Gastroesophageal sphincter (tissue), 4 donors: ENCODE results near the gene MYO7A. TPM values are rescaled to one million over a fixed set of nuclear protein-coding genes. Genes with fewer than 3 reads are reported as not detected.

Experiments
- ATAC-seq: fragments of 150-250 bp; one replicate; pipeline ENCODE4 v1.9.1; 2016; ENCODE audit warnings: mild to moderate bottlenecking, moderate library complexity
- H3K27ac ChIP-seq, 4 donors: fragments of 200-600 bp; sonication (generic) in 3 of 4; 1 replicate in 3 of 4; 2 replicates in 1 of 4; pipeline ENCODE4 v1.5.1; 2016 to 2019
- H3K27me3 ChIP-seq: fragments of 200-600 bp; sonication (generic); one replicate; pipeline ENCODE4 v1.5.1; 2019
- H3K36me3 ChIP-seq, 2 donors: fragments of 200-600 bp; sonication (generic); one replicate each; pipeline ENCODE4 v1.5.1; 2019; ENCODE audit warnings: control low read depth in 1 of 2
- H3K4me1 ChIP-seq, 3 donors: fragments of 200-600 bp; sonication (generic); 1 replicate in 2 of 3; 2 replicates in 1 of 3; pipeline ENCODE4 v1.5.1; 2016 to 2019; ENCODE audit warnings: control low read depth in 2 of 3
- H3K4me3 ChIP-seq, 2 donors: fragments of 200-600 bp; sonication (generic); one replicate each; pipeline ENCODE4 v1.5.1; 2019; ENCODE audit warnings: mild to moderate bottlenecking in 1 of 2, moderate library complexity in 1 of 2
- H3K9me3 ChIP-seq, 3 donors: fragments of 200-600 bp; sonication (generic); one replicate each; pipeline ENCODE4 v1.5.1; 2017 to 2019; ENCODE audit warnings: control low read depth in 2 of 3
- EP300 ChIP-seq: sonication (generic); formaldehyde crosslinking; IDR thresholded peaks from one replicate; pipeline ENCODE4 v1.6.1; 2017; ENCODE audit warnings: antibody characterized with exemption, mild to moderate bottlenecking
- POLR2A ChIP-seq, 2 donors: fragments of 450-650 bp; IDR thresholded peaks; one replicate each; pipeline ENCODE4 v1.6.1; 2017; ENCODE audit warnings: antibody characterized with exemption in 2 of 2, mild to moderate bottlenecking in 2 of 2, moderate library complexity in 1 of 2
- POLR2AphosphoS5 ChIP-seq: sonication (generic); formaldehyde crosslinking; IDR thresholded peaks from one replicate; pipeline ENCODE4 v1.6.1; 2017; ENCODE audit warnings: antibody characterized with exemption
- WGBS, 2 donors: methylation state at CpG; one replicate each; pipeline ENCODE4 v1.1.5; 2018; ENCODE audit warnings: low coverage in 1 of 2; 5-methylcytosine and 5-hydroxymethylcytosine counted together
- total RNA-seq, 4 donors: library from RNA; depleted of rRNA; stranded (reverse); fragments of >200 nt; gene quantifications; one replicate each; pipeline ENCODE4 v1.1.0, GENCODE V29; 2016
- TF ChIP-seq, protein P1 (sequence below), 4 experiments: fragments of 200-600 bp in 2 of 4; fragments of 450-650 bp in 2 of 4; sonication (generic) in 1 of 4; IDR thresholded peaks; one replicate each; pipeline ENCODE4 v1.5.1; 2017 to 2019; ENCODE audit warnings: antibody characterized with exemption in 4 of 4, mild to moderate bottlenecking in 2 of 4, moderate library complexity in 2 of 4

The MYO7A gene
- total RNA-seq, 4 donors from 2014 or later, result 4.0 to 11.8 (median 8.7) TPM

- peaks cover 0 to 17% of the 10 kb centered on the region in 2 donors for H3K36me3 ChIP-seq
- peak overlapping the region in 3 of 4 donors; percentile 67 to 77 (median 74) for H3K27ac ChIP-seq
- no peak overlapping the region for H3K4me3 ChIP-seq
- ATAC-seq, result peak; percentile 20
- no peaks in the 10 kb centered on the region for H3K27me3 ChIP-seq
- H3K9me3 ChIP-seq, result no peaks in the 10 kb centered on the region
- TF ChIP-seq POLR2A (IDR thresholded peaks at IDR 0.05) (no peak), POLR2AphosphoS5 (no peak), EP300 (no peak)
- TF ChIP-seq, protein P1, sequence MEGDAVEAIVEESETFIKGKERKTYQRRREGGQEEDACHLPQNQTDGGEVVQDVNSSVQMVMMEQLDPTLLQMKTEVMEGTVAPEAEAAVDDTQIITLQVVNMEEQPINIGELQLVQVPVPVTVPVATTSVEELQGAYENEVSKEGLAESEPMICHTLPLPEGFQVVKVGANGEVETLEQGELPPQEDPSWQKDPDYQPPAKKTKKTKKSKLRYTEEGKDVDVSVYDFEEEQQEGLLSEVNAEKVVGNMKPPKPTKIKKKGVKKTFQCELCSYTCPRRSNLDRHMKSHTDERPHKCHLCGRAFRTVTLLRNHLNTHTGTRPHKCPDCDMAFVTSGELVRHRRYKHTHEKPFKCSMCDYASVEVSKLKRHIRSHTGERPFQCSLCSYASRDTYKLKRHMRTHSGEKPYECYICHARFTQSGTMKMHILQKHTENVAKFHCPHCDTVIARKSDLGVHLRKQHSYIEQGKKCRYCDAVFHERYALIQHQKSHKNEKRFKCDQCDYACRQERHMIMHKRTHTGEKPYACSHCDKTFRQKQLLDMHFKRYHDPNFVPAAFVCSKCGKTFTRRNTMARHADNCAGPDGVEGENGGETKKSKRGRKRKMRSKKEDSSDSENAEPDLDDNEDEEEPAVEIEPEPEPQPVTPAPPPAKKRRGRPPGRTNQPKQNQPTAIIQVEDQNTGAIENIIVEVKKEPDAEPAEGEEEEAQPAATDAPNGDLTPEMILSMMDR (IDR thresholded peaks at IDR 0.05), result no peak
- peaks cover 0 to 50% (median 18%) of the 10 kb centered on the region in 3 donors for H3K4me1 ChIP-seq
- 33 to 81% methylated on average over 3 of the region's 11 CpGs for WGBS, 2 donors
These were observed 45.8 kb upstream of the MYO7A start for GRCh38 chr11:77081976-77082836.

GRCh38 chr11:77082838-77083565 lies 45.0 kb upstream of the MYO7A start:
- 70% methylated on average over 2 of the region's 15 CpGs; no CpG with 5 or more reads in 1 of the 2 donors for WGBS, 2 donors
- H3K27ac ChIP-seq, result peak overlapping the region in 3 of 4 donors; percentile 67 to 77 (median 74)
- ATAC-seq, result peak; percentile 79
- H3K9me3 ChIP-seq, result no peaks in the 10 kb centered on the region
- peaks cover 0 to 17% of the 10 kb centered on the region in 2 donors for H3K36me3 ChIP-seq
- peaks cover 0 to 50% (median 18%) of the 10 kb centered on the region in 3 donors for H3K4me1 ChIP-seq
- H3K27me3 ChIP-seq, result no peaks in the 10 kb centered on the region
- H3K4me3 ChIP-seq, result no peak overlapping the region
- TF ChIP-seq POLR2AphosphoS5 (no peak), EP300 (no peak), POLR2A (IDR thresholded peaks at IDR 0.05) (no peak)
- TF ChIP-seq, protein P1 (IDR thresholded peaks at IDR 0.05), result no peak

DNA sequence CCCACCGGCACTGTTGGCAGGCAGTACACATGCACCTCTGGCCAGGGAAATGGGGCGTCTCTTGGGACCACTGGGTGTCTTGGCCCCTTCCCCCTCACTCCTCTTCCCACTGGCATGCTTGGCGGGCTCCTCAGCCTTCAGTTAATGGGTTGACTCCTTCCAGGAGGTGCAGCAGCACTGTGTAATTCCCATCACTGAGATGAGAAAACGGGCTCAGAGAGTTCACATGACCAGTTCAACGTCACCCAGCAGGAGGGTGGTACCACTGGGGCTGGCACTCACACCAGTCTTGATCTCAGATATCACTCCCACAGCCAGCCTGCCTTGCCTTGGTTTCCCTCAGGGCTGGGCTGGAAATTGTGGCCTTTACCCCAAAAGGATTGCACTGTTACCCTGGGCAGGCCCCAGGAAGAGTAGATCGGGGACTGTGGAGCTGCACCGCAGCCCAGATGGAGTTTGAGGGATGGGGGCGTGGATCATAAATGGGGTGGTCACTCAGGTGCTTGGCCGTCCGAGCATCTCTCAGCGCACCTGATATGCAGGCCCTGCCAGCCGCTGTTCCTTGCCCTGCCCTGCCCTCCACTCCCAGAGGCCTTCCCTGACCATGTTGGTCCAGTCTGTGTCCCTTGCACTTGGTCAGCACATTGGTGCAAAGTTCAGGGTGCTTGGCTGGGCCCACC lies 44.3 kb upstream of the MYO7A start:
- no peaks in the 10 kb centered on the region for H3K9me3 ChIP-seq
- peaks cover 0 to 50% (median 18%) of the 10 kb centered on the region in 3 donors for H3K4me1 ChIP-seq
- peak overlapping the region in 3 of 4 donors; percentile 67 to 77 (median 74) for H3K27ac ChIP-seq
- H3K36me3 ChIP-seq, result peaks cover 0 to 17% of the 10 kb centered on the region in 2 donors
- ATAC-seq, result no peak
- WGBS, 2 donors, result no CpG with 5 or more reads among the region's 12 CpGs
- no peak overlapping the region for H3K4me3 ChIP-seq
- no peaks in the 10 kb centered on the region for H3K27me3 ChIP-seq
- TF ChIP-seq, protein P1 (IDR thresholded peaks at IDR 0.05), result no peak

- ATAC-seq, result no peak
- H3K36me3 ChIP-seq, result peaks cover 0 to 17% of the 10 kb centered on the region in 2 donors
- no peak overlapping the region for H3K27ac ChIP-seq
- TF ChIP-seq, protein P1 (IDR thresholded peaks at IDR 0.05), result no peak
- TF ChIP-seq POLR2A (IDR thresholded peaks at IDR 0.05) (no peak), POLR2AphosphoS5 (no peak), EP300 (no peak)
- 88 to 97% methylated on average over 3 to 11 of the region's 25 CpGs for WGBS, 2 donors
- H3K9me3 ChIP-seq, result no peaks in the 10 kb centered on the region
- H3K4me1 ChIP-seq, result peaks cover 0 to 50% (median 18%) of the 10 kb centered on the region in 3 donors
- H3K27me3 ChIP-seq, result no peaks in the 10 kb centered on the region
- no peak overlapping the region for H3K4me3 ChIP-seq
These were observed 43.4 kb upstream of the MYO7A start for GRCh38 chr11:77084581-77085191.
